GM12873 (cell line): ENCODE measurements around the gene NDUFS7.

Experiments used
- TF ChIP-seq, protein P1 (sequence below): IDR thresholded peaks from 2 replicates; pipeline ENCODE4 v1.5.1; 2012; ENCODE audit warnings: low read depth, mild to moderate bottlenecking, moderate library complexity, low read length, control low read depth; ENCODE audit not compliant: insufficient read depth; ENCODE audit errors: missing control alignments

Gene NDUFS7

DNA sequence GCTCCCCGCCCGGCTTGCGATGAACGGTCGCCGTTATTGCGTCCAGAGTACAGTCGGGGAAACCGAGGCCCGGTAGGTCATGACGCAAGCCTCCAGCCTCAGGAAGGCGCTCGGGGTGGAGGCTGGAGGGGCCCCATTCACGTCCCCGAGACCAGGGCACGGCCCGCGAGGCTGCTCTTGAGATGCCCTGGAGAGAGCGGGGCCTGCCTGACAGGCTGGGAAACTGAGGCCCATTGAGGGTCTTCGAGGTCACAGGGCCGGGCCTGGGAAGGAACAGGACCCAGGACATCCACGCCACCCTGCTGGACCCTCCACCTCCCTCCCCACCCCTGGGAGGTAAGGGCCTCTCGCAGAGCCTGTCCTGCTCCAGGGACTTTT is 367 bp downstream of the NDUFS7 start:
- TF ChIP-seq, protein P1, sequence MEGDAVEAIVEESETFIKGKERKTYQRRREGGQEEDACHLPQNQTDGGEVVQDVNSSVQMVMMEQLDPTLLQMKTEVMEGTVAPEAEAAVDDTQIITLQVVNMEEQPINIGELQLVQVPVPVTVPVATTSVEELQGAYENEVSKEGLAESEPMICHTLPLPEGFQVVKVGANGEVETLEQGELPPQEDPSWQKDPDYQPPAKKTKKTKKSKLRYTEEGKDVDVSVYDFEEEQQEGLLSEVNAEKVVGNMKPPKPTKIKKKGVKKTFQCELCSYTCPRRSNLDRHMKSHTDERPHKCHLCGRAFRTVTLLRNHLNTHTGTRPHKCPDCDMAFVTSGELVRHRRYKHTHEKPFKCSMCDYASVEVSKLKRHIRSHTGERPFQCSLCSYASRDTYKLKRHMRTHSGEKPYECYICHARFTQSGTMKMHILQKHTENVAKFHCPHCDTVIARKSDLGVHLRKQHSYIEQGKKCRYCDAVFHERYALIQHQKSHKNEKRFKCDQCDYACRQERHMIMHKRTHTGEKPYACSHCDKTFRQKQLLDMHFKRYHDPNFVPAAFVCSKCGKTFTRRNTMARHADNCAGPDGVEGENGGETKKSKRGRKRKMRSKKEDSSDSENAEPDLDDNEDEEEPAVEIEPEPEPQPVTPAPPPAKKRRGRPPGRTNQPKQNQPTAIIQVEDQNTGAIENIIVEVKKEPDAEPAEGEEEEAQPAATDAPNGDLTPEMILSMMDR, result no peak

DNA sequence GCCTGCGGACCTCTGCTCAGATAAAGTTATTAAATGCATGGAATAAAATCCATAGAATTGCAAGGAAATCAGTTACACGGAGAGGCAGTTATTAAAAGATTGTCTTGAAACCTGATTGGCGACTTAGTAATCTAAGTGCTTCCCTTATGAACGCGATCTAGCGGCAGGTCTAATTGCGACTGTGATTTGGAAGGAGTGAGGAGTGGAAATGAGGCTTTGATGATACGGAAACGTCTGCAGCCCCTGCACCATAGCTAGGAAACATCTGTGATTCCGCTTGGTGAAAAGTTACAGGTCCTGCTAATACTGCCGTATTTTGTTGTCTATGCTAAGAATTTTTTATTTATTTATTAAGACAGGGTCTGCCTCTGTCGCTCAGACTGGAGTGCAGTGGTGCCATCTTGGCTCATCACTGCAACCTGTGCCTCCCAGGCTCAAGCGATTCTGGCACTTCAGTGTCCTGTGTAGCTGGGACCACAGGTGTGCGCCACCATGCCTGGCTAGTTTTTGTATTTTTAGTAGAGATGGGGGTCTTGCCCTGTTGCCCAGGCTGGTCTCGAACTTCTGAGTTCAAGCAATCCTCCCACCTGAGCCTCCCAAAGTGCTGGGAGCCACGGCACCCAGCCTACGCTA is 887 bp downstream of the NDUFS7 start:
- TF ChIP-seq, protein P1, result no peak

DNA sequence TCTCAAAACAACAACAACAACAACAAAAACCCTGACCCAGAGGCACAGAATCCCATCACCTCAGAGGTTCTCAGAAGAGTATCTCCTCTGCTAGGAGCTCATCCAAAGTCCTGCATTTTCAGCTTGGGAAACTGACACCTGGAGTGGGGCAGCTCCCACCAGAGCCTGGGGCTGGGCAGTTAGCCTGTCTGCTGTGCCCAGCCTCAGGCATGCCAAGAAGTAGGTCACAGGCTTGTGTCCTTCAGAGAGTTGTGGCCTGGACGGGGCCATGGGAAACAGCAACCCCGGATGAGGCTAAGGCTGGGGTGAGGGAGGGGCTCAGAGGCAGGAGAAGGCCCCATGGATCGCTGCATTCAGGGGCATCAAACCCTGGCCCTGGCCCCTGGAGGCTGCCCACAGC is 2.1 kb downstream of the NDUFS7 start:
- TF ChIP-seq, protein P1, result no peak

DNA sequence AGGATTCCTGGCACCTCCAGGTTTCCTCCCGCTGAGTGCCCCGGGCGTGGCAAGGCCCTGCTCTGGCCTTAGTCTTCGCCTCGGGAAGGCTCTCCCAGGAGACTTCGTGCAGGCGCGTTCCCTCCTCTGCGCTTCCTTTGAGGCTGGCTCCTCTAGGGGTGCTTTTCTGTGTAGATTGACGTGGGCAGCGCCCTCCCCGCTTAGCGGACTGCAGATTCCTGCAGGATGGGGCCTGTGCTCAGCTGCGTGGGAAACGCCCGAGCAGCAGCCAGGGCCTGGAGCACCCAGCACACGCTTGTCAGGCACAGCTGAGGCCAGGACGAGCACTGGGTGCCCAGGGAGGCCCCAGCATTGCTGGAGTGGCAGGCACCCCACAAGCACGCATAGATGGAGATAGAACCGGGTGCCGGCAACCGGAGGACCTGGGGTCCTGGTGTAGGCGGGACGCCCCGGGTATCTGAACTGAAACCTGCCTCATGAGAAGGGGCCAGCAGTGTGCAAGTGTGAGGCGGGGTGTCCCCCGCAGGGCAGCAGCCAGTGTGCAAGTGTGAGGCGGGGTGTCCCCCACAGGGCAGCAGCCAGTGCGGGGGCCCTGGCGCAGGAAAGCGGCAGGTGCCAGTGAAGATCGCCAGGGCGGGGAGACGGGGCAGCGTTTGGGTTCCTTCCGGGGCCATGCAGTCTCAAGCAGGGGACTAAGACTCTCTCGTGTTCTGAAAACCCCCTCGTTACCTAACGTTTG is 3.4 kb downstream of the NDUFS7 start:
- TF ChIP-seq, protein P1, result no peak

DNA sequence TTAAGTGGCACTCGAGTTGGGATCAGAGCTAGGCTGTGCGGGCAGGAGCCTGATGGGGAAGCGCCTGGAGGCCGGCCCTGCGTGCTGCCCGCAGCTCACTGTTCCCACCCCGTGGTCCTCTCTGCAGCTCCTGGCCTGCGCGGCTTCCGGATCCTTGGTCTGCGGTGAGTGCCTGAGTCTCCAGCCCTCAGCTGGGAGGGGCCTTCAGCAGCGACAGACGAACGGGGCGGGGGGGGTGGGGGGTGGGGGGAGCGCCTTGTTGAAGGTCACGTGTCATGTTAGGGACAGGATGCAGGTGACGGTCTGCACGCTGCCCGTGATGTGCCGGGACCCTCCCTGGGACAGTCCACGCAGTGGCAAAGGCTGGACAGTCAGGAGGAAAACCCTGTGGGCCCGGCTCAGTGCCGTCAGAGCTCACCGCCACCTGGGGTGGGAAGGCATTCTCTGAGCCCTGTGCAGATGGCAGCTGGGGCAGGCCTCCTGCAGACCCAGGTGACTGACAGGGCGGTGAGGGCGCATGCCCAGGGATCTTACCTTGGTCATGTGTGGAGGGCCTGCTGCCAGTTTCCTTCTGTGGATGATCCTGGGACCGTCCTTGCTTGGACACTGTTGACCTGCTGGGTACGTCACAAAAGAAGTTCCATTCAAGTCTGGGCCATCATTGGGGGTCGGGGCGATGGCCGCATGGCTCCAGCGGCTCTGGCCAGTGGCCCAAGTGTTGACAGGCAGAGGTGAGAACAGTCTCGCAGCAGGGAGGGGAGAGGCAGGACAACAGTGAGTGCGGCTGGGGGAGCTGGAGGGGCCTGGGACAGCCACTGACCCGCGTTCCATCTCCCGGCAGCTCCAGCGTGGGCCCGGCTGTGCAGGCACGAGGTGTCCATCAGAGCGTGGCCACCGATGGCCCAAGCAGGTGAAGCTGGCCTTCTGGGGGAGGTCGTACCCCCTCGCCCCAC is 4.3 kb downstream of the NDUFS7 start:
- TF ChIP-seq, protein P1, result no peak

DNA sequence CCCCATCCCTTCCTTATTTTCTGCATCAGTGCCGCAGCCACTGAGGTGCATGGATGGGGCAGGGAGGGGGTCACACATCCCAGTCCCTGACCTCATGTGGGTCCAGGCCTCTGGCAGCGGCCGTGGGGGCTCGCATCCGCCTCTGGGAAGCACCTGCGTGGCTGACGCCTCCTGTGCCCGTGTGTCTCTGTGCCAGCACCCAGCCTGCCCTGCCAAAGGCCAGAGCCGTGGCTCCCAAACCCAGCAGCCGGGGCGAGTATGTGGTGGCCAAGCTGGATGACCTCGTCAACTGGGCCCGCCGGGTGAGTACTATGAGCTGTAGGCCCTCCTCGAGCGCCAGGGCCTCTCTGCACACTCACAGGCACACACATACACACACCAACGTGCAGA is 4.9 kb downstream of the NDUFS7 start:
- TF ChIP-seq, protein P1, result no peak
